Measurements from ENCODE around the gene IGSF11.
"Not testable (repeated sequence)": the region's sequence is repeated elsewhere in the genome, so short reads cannot be mapped to it uniquely, and the experiment has no call there.

Gene IGSF11

GRCh38 chr3:118990823-118991560 is 43.7 kb downstream of the IGSF11 start:
- FAIRE-seq (no peak), DNase-seq (ENCODE audit: insufficient read length, low spot score) (no peak)

DNA sequence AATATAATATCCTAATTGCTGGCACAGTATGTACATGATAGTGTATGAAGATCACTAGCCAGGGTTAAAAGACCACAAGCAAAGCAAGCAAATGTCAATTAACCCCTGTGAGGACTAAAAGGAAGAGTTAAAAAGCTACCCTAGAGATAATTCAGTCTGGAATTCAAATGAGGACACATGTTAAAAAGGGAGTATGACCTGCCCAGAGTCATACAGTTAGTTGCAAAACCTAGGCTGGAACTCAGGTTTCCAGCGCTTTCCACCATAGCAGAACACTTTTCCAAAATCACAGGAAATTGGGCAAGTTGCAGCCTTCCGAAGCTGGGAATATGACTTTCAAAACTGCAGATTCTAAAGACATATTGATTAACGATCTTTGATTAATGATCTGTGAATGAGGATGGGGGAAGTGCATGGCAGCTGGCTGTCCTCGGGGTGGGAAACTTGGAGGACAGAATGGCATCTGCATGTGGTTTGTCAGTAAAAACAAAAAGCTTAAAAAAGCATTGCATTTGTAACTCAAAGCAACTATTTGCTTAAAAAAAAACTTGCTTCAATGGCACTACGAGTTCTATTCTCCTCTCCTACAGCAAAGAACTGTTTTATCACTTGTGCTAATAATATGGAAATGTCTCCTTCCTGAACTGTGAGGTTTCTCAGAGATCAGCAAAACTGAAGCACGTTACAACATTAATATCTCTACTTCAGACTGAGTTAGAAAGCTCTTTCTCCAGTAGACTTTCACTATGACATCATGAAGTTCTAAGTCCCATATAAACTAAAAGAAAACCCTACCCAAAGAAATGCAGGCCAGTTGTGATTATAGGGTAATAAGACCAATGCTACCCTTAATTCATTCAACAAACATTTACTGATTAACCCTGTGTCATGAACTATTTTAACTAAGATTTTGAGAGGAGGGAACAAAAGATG is 46.2 kb downstream of the IGSF11 start:
- DNase-seq (ENCODE audit: insufficient read length, low spot score) (no peak), FAIRE-seq (no peak)

DNA sequence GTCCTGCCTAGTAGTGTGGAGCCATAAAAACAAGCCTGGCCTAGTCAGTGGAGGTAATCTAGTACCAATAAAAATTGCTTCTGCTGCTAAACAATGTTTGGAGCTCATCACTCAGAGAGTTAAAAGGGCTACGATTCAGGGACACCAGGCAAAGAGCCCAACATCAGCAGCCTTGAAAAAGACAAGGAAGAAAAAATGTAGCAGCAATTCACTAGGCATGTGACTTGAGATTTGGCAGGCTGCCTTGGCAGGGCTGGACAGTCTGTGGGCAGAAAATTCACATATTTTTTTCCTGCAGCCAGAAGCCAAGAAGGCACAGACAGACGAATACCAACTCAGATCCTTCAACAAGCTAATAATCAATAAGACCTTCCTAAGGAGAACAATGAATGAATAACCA is 47.2 kb downstream of the IGSF11 start:
- DNase-seq (ENCODE audit: insufficient read length, low spot score) (no peak), FAIRE-seq (no peak)

DNA sequence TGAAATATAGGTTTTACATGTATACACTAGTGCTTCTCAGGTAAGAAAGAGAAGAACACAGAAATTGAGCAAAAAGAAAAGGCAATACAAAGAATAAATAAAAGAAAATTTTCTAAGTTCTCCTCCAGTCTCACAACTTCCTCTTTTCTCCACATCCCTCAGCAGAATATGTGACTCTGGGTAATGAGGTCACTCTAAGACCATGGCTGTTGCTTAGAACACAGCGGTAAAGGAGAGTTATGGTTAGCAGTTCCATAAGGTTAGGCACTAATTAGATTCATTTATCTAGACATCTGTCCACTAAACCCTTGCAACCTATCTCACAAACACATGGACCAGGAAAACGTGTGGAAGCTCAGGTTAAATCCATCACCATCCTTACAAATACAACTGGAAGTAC is 47.9 kb downstream of the IGSF11 start:
- DNase-seq (ENCODE audit: insufficient read length, low spot score), result no peak
- FAIRE-seq, result no peak

DNA sequence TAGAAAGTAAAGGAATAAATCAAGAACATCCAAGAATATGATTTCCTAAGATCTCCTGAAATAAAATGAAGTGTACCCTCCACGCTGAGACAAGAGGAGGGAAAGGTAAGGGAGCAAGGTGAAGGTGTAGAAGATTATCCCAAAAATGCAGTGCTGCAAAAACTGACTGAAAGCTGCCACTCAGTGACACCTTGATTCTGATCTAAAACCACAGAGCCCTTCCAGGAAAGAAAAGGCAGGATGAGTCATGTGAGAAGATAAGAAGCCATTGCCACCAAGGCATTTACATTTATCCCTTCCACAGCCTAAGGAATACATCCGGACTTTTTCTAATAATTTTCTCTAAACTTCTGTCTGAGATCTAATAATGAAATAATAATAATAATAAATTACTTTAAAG is 49.9 kb downstream of the IGSF11 start:
- no peak for DNase-seq (ENCODE audit: insufficient read length, low spot score)

GRCh38 chr3:118981494-118982134 is 53.0 kb downstream of the IGSF11 start:
- FAIRE-seq (no peak), DNase-seq (ENCODE audit: insufficient read length, low spot score) (no peak)

More for the DNA sequence above, 49.9 kb downstream of the IGSF11 start:
- no peak for FAIRE-seq

DNA sequence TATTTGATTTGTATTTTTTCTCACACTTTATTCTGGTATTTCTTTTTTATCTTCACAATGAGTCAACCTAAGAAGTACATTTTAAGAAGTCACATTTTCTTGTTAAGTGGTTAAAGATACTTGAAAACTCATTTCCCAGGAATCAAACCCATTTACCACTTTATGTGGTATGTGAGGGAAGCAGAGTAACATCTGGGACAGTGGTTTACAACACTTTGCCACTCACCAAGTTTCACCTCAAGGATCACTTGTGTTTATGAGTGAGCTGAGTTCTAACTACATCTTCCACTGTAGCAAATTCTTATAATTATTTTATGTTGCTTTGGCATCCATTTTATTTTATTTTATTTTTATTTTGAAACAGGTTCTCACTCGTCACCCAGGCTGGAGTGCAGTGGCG is 53.8 kb downstream of the IGSF11 start:
- DNase-seq (ENCODE audit: insufficient read length, low spot score) (no peak), FAIRE-seq (no peak)

- DNase-seq (ENCODE audit: insufficient read length, low spot score), result no peak
- FAIRE-seq, result no peak
Observed at GRCh38 chr3:118978393-118978758, 56.3 kb downstream of the IGSF11 start.

DNA sequence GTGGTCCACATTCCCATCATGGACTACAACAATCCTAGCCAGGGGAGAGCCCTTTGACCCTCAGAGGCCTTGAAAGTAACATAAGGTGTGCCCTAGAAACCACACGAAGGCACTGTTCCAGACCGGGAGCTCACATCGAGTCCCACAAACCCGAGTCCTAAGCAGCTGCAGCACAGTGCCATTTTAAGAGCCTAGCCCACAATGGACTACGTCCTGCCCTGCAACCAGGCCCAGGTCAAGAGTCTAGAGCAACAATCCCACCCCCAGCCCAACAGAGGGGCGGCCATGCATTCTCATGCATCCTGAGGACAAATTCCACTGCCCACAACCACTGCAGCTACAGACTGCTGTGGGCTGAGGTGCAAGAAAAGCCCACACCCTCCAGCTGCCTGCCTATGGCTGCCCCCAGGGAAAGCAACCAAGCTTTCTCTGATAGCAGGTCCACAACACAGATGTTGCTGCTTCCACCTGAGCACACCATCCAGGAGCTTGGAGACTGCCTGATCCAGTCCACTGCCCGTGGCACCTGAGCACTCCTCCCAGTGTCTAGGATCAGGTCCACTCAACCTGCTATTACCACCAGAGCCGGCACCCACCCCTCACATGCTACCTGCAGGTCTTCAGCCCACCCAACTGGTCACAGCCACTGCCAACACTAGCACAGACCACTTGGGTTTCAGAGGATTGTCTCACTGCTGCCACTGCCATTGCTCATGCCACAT is 56.8 kb downstream of the IGSF11 start:
- DNase-seq (ENCODE audit: insufficient read length, low spot score), result no peak
- no peak for FAIRE-seq

GRCh38 chr3:118977118-118977517 is 57.5 kb downstream of the IGSF11 start:
- FAIRE-seq (no peak), DNase-seq (ENCODE audit: insufficient read length, low spot score) (no peak)

DNA sequence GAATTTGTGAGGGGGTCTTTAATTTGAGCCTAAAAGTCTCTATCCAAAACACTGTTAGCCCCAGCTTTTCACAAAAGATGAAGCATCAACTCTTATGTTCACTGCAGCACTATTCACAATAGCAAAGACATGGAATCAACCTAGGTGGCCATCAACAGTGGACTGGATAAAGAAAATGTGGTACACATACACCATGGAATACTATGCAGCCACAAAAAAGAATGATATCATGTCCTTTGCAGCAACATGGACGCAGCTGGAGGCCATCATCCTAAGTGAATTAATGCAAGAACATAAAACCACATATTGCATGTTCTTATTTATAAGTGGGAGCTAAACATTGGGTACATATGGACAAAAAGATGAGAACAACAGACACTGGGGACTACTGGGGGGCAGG is 59.2 kb downstream of the IGSF11 start:
- not testable (repeated sequence) for DNase-seq (ENCODE audit: insufficient read length, low spot score); FAIRE-seq

- FAIRE-seq, result no peak
- DNase-seq (ENCODE audit: insufficient read length, low spot score), result no peak
Observed at GRCh38 chr3:118974356-118975097, 60.1 kb downstream of the IGSF11 start.

DNA sequence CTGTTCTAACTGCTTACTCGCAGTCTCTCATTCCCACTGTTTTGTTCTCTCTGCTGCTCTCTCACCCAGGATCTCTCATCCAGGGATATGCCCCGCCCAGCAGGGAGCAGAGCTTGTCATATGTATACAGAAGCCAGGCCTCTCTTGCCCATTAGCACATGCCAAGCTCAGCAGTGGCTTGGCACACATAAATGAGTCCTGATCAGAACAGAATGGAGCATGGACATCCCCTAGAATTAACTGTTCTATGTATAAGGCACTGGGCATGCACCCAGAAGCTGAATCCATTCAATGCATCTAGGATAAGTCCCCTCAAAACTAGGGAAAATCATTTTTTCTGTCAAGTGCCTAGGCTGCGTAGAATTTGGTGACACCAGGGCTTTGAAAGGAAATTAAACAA is 61.6 kb downstream of the IGSF11 start:
- no peak for FAIRE-seq

DNA sequence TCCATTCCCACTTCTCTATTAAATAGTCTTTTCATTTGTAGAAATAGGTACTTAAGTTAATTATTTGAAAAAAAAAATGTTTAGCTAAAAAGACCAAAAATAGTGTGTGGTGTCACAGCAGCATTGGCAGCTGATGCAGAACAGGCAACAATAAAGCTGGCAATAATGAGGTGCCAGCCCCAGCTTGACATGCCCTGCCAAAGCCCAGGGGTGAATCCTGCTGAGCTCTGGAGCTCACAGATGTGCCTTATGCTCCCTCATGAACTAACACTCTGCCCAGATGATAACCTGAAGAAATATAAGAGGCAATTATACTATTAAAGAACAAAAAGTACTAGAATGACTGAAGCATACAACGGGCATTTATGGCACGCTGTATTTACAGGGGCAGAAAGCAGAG is 63.8 kb downstream of the IGSF11 start:
- DNase-seq (ENCODE audit: insufficient read length, low spot score) (no peak), FAIRE-seq (no peak)

More for the DNA sequence above, 61.6 kb downstream of the IGSF11 start:
- no peak for DNase-seq (ENCODE audit: insufficient read length, low spot score)

DNA sequence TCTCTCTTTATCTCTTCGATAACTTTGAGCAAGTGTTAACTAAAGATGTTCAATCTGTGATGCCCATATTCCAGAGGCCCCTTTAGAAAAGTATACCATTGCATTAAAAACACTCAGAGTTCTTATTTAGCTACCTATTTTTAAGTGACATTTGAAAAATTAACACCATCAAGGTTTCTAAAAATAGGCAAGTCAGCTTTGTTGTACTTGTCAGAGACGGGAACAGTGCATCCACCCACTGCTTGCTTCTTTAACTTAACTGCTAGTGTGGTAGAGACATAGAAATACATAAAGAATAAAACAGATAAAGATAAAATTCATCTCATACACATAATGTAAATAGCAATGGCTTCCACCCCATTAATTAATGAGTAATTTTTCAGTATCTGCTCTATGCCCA is 66.0 kb downstream of the IGSF11 start:
- FAIRE-seq (no peak), DNase-seq (ENCODE audit: insufficient read length, low spot score) (no peak)

DNA sequence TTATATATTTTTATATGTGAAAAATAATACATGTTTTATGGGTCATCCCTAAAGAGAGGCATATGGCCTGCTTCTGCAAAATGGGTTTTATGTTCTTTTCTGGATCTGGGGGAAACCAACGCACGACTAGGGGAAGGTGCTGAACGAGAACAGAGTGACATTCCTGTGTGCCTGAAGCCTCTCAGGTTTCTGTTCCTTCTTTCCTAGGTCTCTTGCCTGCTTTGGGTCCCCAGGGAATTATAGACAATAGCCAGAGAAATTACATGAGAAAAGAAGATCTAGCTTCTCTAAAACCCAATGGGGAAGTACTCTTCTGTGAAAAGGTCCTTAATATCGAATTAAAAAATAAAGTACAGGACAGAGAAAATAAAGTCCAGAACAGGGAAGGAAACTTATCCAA is 66.5 kb downstream of the IGSF11 start:
- DNase-seq (ENCODE audit: insufficient read length, low spot score), result no peak
- no peak for FAIRE-seq

- no peak for DNase-seq (ENCODE audit: insufficient read length, low spot score)
- FAIRE-seq, result no peak
Observed at GRCh38 chr3:118966700-118967099, 67.9 kb downstream of the IGSF11 start.

GRCh38 chr3:118963711-118964110 is 70.9 kb downstream of the IGSF11 start:
- DNase-seq (ENCODE audit: insufficient read length, low spot score) (no peak), FAIRE-seq (no peak)

- FAIRE-seq, result no peak
Observed at GRCh38 chr3:118960876-118961450, 73.7 kb downstream of the IGSF11 start.

More at GRCh38 chr3:118960876-118961450, 73.7 kb downstream of the IGSF11 start:
- no peak for DNase-seq (ENCODE audit: insufficient read length, low spot score)

All from GM19239 (cell line).